ENCODE measurements around the gene MOAP1.

Gene MOAP1

DNA sequence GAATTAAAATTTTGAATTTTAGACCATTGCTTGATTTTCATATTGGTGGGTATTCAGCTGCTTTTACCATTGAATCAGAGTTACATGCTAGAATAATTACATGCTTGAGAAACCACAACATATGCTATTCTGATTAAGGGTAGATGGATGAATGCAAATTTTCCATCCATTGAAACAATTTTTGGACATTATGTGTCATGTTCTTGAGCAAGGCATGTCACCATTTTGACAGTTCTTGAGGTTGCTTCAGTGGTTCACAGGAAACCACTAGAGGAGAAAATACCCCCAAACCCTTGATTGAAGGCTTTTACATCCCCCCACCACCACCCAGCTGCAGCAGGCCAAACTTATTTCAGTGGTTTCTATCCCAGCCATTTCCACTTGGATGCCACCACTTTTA is 35.8 kb upstream of the MOAP1 start:
- peaks cover 4% of the 10 kb centered on the region for H3K79me1 ChIP-seq (replicated peaks; ENCODE audit: low read length, poor library complexity, severe bottlenecking)
- no peak overlapping the region for H2AK5ac ChIP-seq (ENCODE audit: low read length, severe bottlenecking)
- no peaks in the 10 kb centered on the region for H3K9me3 ChIP-seq (ENCODE audit: control insufficient read depth, low read length)
- H3K4ac ChIP-seq (ENCODE audit: low read depth in 1 of 2, low read length in 2 of 2) = no peak overlapping the region
- no peak overlapping the region for H3K27ac ChIP-seq (ENCODE audit: low read length, poor library complexity, severe bottlenecking)
- DNase-seq = no peak
- H3K14ac ChIP-seq (ENCODE audit: low read length in 2 of 2) = no peak overlapping the region
- H3K23ac ChIP-seq (ENCODE audit: low read length in 2 of 2) = no peak overlapping the region
- H2AFZ ChIP-seq (ENCODE audit: low read depth, low read length) = no peak overlapping the region
- H2BK15ac ChIP-seq (ENCODE audit: low read depth, poor library complexity, severe bottlenecking) = no peak overlapping the region
- no peaks in the 10 kb centered on the region for H3K27me3 ChIP-seq (ENCODE audit: control insufficient read depth in 1 of 2, insufficient read depth in 1 of 2, low read length in 2 of 2)
- H2BK12ac ChIP-seq (ENCODE audit: low read length in 2 of 2) = no peak overlapping the region
- H3K4me3 ChIP-seq (ENCODE audit: insufficient read depth in 1 of 2, low read depth in 1 of 2, low read length in 2 of 2) = no peak overlapping the region
- H2BK120ac ChIP-seq (ENCODE audit: low read depth, low read length) = no peak overlapping the region
- no peaks in the 10 kb centered on the region for H3K4me1 ChIP-seq (ENCODE audit: control insufficient read depth, insufficient read depth, low read depth, low read length)
- no peak overlapping the region for H3K18ac ChIP-seq (ENCODE audit: low read depth in 1 of 2, low read length in 2 of 2)
- no peak overlapping the region for H4K91ac ChIP-seq (ENCODE audit: low read length)
- no peak overlapping the region for H2BK5ac ChIP-seq (ENCODE audit: low read depth, low read length, poor library complexity, severe bottlenecking)
- H3K36me3 ChIP-seq (ENCODE audit: control insufficient read depth in 1 of 2, insufficient read depth in 2 of 2, low read depth in 1 of 2, low read length in 2 of 2) = peaks cover 28 to 65% of the 10 kb centered on the region in 2 experiments
- H3K4me2 ChIP-seq (ENCODE audit: low read length, poor library complexity, severe bottlenecking) = no peak overlapping the region
- H3K9ac ChIP-seq (ENCODE audit: low read length) = no peak overlapping the region
- H4K8ac ChIP-seq (ENCODE audit: low read length) = no peak overlapping the region

DNA sequence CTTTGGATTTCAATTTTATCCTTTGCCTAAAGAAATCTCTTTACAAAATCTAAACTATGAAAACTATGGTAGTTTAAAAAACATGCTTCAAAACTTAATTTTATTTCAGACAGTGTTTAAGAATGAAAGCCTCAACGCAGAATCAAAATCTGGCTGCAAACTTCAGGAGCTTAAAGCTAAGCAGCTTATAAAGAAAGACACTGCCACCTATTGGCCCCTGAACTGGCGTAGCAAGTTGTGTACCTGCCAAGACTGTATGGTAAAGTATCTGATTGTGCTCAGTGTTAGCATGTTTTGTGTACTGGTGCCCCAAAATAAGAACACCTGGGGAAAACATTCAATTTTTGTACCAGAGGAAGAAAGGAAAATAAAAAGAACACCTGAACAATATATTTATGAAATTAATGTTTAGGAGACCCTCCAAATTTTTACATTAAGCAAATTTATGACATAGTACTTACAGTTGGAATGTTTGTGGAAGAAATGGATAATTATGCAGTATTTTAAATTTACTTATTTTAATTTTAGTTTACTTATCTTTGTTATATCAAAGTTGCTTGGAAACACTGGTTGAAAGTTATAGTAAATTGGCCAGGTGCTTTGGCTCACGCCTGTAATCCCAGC is 34.5 kb upstream of the MOAP1 start:
- H3K27ac ChIP-seq (ENCODE audit: low read length, poor library complexity, severe bottlenecking) = no peak overlapping the region
- H3K4me1 ChIP-seq (ENCODE audit: control insufficient read depth, insufficient read depth, low read depth, low read length) = no peaks in the 10 kb centered on the region
- no peak overlapping the region for H2AFZ ChIP-seq (ENCODE audit: low read depth, low read length)
- no peak overlapping the region for H3K4ac ChIP-seq (ENCODE audit: low read depth in 1 of 2, low read length in 2 of 2)
- no peak overlapping the region for H3K23ac ChIP-seq (ENCODE audit: low read length in 2 of 2)
- no peak overlapping the region for H2BK5ac ChIP-seq (ENCODE audit: low read depth, low read length, poor library complexity, severe bottlenecking)
- no peak overlapping the region for H3K9ac ChIP-seq (ENCODE audit: low read length)
- no peaks in the 10 kb centered on the region for H3K27me3 ChIP-seq (ENCODE audit: control insufficient read depth in 1 of 2, insufficient read depth in 1 of 2, low read length in 2 of 2)
- peak; percentile 65 for DNase-seq
- no peak overlapping the region for H3K18ac ChIP-seq (ENCODE audit: low read depth in 1 of 2, low read length in 2 of 2)
- no peak overlapping the region for H3K4me3 ChIP-seq (ENCODE audit: insufficient read depth in 1 of 2, low read depth in 1 of 2, low read length in 2 of 2)
- H3K14ac ChIP-seq (ENCODE audit: low read length in 2 of 2) = no peak overlapping the region
- no peak overlapping the region for H4K91ac ChIP-seq (ENCODE audit: low read length)
- 78% methylated on average over 3 of the region's 3 CpGs for WGBS
- no peak overlapping the region for H2BK15ac ChIP-seq (ENCODE audit: low read depth, poor library complexity, severe bottlenecking)
- H2BK12ac ChIP-seq (ENCODE audit: low read length in 2 of 2) = no peak overlapping the region
- H3K4me2 ChIP-seq (ENCODE audit: low read length, poor library complexity, severe bottlenecking) = no peak overlapping the region
- no peak overlapping the region for H2BK120ac ChIP-seq (ENCODE audit: low read depth, low read length)
- H2AK5ac ChIP-seq (ENCODE audit: low read length, severe bottlenecking) = no peak overlapping the region
- H3K9me3 ChIP-seq (ENCODE audit: control insufficient read depth, low read length) = no peaks in the 10 kb centered on the region
- no peak overlapping the region for H4K8ac ChIP-seq (ENCODE audit: low read length)
- peaks cover 28 to 74% of the 10 kb centered on the region in 2 experiments for H3K36me3 ChIP-seq (ENCODE audit: control insufficient read depth in 1 of 2, insufficient read depth in 2 of 2, low read depth in 1 of 2, low read length in 2 of 2)
- H3K79me1 ChIP-seq (replicated peaks; ENCODE audit: low read length, poor library complexity, severe bottlenecking) = peaks cover 6% of the 10 kb centered on the region

DNA sequence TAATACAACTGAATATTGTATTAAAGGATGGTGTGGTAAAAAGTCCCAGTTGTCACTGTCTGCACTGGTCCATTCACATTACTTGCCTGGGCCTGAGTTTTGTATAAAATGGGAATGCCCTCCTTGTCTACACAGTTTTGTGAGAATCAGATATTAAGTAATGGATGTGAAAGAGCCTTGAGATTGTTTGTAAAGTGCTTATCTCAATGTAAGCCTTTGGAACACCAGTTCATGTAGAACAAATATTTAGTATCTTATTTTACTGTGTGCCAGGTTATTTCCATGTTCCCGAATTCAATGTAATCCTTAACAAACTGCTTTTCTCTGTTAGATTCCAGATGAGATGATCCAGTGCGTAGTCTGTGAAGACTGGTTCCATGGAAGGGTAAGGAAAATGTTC is 29.9 kb upstream of the MOAP1 start:
- no peak overlapping the region for H2AFZ ChIP-seq (ENCODE audit: low read depth, low read length)
- no peak overlapping the region for H3K4me3 ChIP-seq (ENCODE audit: insufficient read depth in 1 of 2, low read depth in 1 of 2, low read length in 2 of 2)
- no peak for DNase-seq
- H3K9ac ChIP-seq (ENCODE audit: low read length) = no peak overlapping the region
- H3K79me1 ChIP-seq (replicated peaks; ENCODE audit: low read length, poor library complexity, severe bottlenecking) = peaks cover 10% of the 10 kb centered on the region
- no peak overlapping the region for H2BK5ac ChIP-seq (ENCODE audit: low read depth, low read length, poor library complexity, severe bottlenecking)
- no peak overlapping the region for H3K18ac ChIP-seq (ENCODE audit: low read depth in 1 of 2, low read length in 2 of 2)
- H3K9me3 ChIP-seq (ENCODE audit: control insufficient read depth, low read length) = no peaks in the 10 kb centered on the region
- H3K4me2 ChIP-seq (ENCODE audit: low read length, poor library complexity, severe bottlenecking) = no peak overlapping the region
- no peak overlapping the region for H3K4ac ChIP-seq (ENCODE audit: low read depth in 1 of 2, low read length in 2 of 2)
- no peak overlapping the region for H2BK120ac ChIP-seq (ENCODE audit: low read depth, low read length)
- peaks cover 13 to 61% of the 10 kb centered on the region in 2 experiments for H3K36me3 ChIP-seq (ENCODE audit: control insufficient read depth in 1 of 2, insufficient read depth in 2 of 2, low read depth in 1 of 2, low read length in 2 of 2)
- H4K8ac ChIP-seq (ENCODE audit: low read length) = no peak overlapping the region
- no peaks in the 10 kb centered on the region for H3K27me3 ChIP-seq (ENCODE audit: control insufficient read depth in 1 of 2, insufficient read depth in 1 of 2, low read length in 2 of 2)
- no peak overlapping the region for H4K91ac ChIP-seq (ENCODE audit: low read length)
- no peak overlapping the region for H3K23ac ChIP-seq (ENCODE audit: low read length in 2 of 2)
- H2BK12ac ChIP-seq (ENCODE audit: low read length in 2 of 2) = no peak overlapping the region
- H3K14ac ChIP-seq (ENCODE audit: low read length in 2 of 2) = no peak overlapping the region
- H2AK5ac ChIP-seq (ENCODE audit: low read length, severe bottlenecking) = no peak overlapping the region
- no CpG with 5 or more reads among the region's 2 CpGs for WGBS
- no peak overlapping the region for H2BK15ac ChIP-seq (ENCODE audit: low read depth, poor library complexity, severe bottlenecking)
- no peak overlapping the region for H3K27ac ChIP-seq (ENCODE audit: low read length, poor library complexity, severe bottlenecking)
- no peaks in the 10 kb centered on the region for H3K4me1 ChIP-seq (ENCODE audit: control insufficient read depth, insufficient read depth, low read depth, low read length)

DNA sequence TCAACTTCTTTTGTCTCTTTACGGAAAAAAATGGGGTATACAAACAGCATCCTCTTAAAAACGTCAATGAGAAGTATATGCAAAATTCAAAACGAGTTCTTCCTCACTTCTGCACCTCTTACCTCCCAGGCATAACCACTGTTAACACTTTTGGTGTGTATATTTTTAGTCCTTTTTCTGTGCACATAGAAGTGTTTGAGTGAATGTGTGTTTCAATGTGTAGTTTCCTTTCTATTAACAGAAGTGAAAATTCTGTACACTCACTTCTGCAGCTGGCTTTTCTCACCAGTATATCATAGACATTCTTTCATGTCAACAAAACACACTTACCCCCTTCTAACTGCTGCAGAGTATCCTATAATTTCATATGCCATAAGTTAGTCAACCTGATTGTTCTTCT is 27.7 kb upstream of the MOAP1 start:
- Histone ChIP-seq H3K27me3 (ENCODE audit: control insufficient read depth in 1 of 2, insufficient read depth in 1 of 2, low read length in 2 of 2) (no peaks in the 10 kb centered on the region), H2AK5ac (ENCODE audit: low read length, severe bottlenecking) (no peak overlapping the region), H4K91ac (ENCODE audit: low read length) (no peak overlapping the region), H2BK15ac (ENCODE audit: low read depth, poor library complexity, severe bottlenecking) (no peak overlapping the region), H3K9me3 (ENCODE audit: control insufficient read depth, low read length) (no peaks in the 10 kb centered on the region), H3K4me1 (ENCODE audit: control insufficient read depth, insufficient read depth, low read depth, low read length) (no peaks in the 10 kb centered on the region), H3K9ac (ENCODE audit: low read length) (no peak overlapping the region), H3K4me2 (ENCODE audit: low read length, poor library complexity, severe bottlenecking) (no peak overlapping the region), H4K8ac (ENCODE audit: low read length) (no peak overlapping the region), H3K4ac (ENCODE audit: low read depth in 1 of 2, low read length in 2 of 2) (no peak overlapping the region), H3K27ac (ENCODE audit: low read length, poor library complexity, severe bottlenecking) (no peak overlapping the region), H2BK12ac (ENCODE audit: low read length in 2 of 2) (no peak overlapping the region), H3K79me1 (replicated peaks; ENCODE audit: low read length, poor library complexity, severe bottlenecking) (peaks cover 14% of the 10 kb centered on the region), H3K23ac (ENCODE audit: low read length in 2 of 2) (no peak overlapping the region), H2BK5ac (ENCODE audit: low read depth, low read length, poor library complexity, severe bottlenecking) (no peak overlapping the region), H3K18ac (ENCODE audit: low read depth in 1 of 2, low read length in 2 of 2) (no peak overlapping the region), H2BK120ac (ENCODE audit: low read depth, low read length) (no peak overlapping the region), H3K36me3 (ENCODE audit: control insufficient read depth in 1 of 2, insufficient read depth in 2 of 2, low read depth in 1 of 2, low read length in 2 of 2) (peaks cover 10 to 52% of the 10 kb centered on the region in 2 experiments), H3K14ac (ENCODE audit: low read length in 2 of 2) (no peak overlapping the region), H2AFZ (ENCODE audit: low read depth, low read length) (no peak overlapping the region), H3K4me3 (ENCODE audit: insufficient read depth in 1 of 2, low read depth in 1 of 2, low read length in 2 of 2) (no peak overlapping the region)
- DNase-seq = no peak
- 98% methylated on average over 2 of the region's 3 CpGs for WGBS
